Measurements from ENCODE around the gene UGT1A6. TPM values are rescaled to one million over a fixed set of nuclear protein-coding genes. Genes with fewer than 3 reads are reported as not detected.

UGT1A6 gene
- total and polyA plus RNA-seq, 2 of the 4 experiments (the other 2 are of a cell fraction): not detected

GRCh38 chr2:233796254-233796653 is 103.6 kb downstream of the UGT1A6 start:
- Histone ChIP-seq H2BK5ac (ENCODE audit: low read depth, low read length, poor library complexity, severe bottlenecking) (no peak overlapping the region), H2AFZ (replicated peaks; ENCODE audit: low read length, poor library complexity) (no peak overlapping the region), H2AK5ac (ENCODE audit: low read depth, low read length) (no peak overlapping the region), H3K27me3 (ENCODE audit: control insufficient read depth, insufficient read depth, low read length) (peaks cover 6% of the 10 kb centered on the region), H3K79me1 (ENCODE audit: low read depth in 1 of 2, low read length in 2 of 2) (no peaks in the 10 kb centered on the region), H3K56ac (ENCODE audit: extremely low read depth, insufficient read depth, low read length) (no peak overlapping the region), H3K14ac (replicated peaks; ENCODE audit: low read depth, low read length) (no peak overlapping the region), H2AK9ac (replicated peaks; ENCODE audit: low read depth, low read length, poor library complexity) (no peak overlapping the region), H3K9me3 (ENCODE audit: control insufficient read depth, insufficient read depth, low read length) (no peaks in the 10 kb centered on the region; the same call in 1 of the 2 replicates), H3K27ac (ENCODE audit: insufficient read depth, low read length) (no peak overlapping the region), H4K5ac (ENCODE audit: low read depth, low read length) (no peak overlapping the region), H3K18ac (ENCODE audit: low read depth, low read length) (no peak overlapping the region), H3K4me1 (ENCODE audit: control insufficient read depth, insufficient read depth, low read length) (no peaks in the 10 kb centered on the region), H3K4me3 (ENCODE audit: insufficient read depth, low read depth, low read length) (no peak overlapping the region), H2BK20ac (ENCODE audit: low read depth, low read length) (no peak overlapping the region), H3K4me2 (ENCODE audit: low read depth, low read length) (no peak overlapping the region), H2BK120ac (ENCODE audit: low read depth, low read length) (no peak overlapping the region), H4K20me1 (ENCODE audit: insufficient read depth, low read length) (no peaks in the 10 kb centered on the region), H3K4ac (ENCODE audit: low read depth, low read length) (no peak overlapping the region), H4K8ac (ENCODE audit: low read depth in 2 of 2, low read length in 2 of 2) (no peak overlapping the region), H3K9ac (ENCODE audit: low read depth, low read length) (no peak overlapping the region), H3K23ac (ENCODE audit: low read depth, low read length) (no peak overlapping the region), H3K9me1 (ENCODE audit: insufficient read depth, low read length) (no peaks in the 10 kb centered on the region), H4K91ac (ENCODE audit: insufficient read depth, low read depth, low read length) (no peak overlapping the region), H2BK15ac (ENCODE audit: low read depth, low read length) (no peak overlapping the region), H3K36me3 (ENCODE audit: control insufficient read depth, insufficient read depth, low read length) (no peaks in the 10 kb centered on the region)
- dilution Hi-C loops (cut with HindIII; ENCODE audit: low sequenced_read_pairs, unreplicated experiment): no loop called here
- in situ Hi-C loops (cut with MboI; ENCODE audit: low sequenced_read_pairs): no loop called here
- ChIA-PET POLR2A (ENCODE audit: unreplicated experiment) (no interaction called here), CTCF (no interaction called here)
- intact Hi-C loops (cut with micrococcal nuclease): no loop called here
- no peak for DNase-seq
- no peak for TF ChIP-seq POLR2A (IDR thresholded peaks at IDR 0.05; ENCODE audit: low read depth, low read length)
- no peak for TF ChIP-seq SMC3 (IDR thresholded peaks at IDR 0.05; ENCODE audit: low read depth, low read length)
- no peak for TF ChIP-seq CHD1 (IDR thresholded peaks at IDR 0.05; ENCODE audit: low read depth, low read length)
- TF ChIP-seq MAZ (IDR thresholded peaks at IDR 0.05; ENCODE audit: borderline replicate concordance, low read depth, low read length): no peak
- TF ChIP-seq FOS (IDR thresholded peaks at IDR 0.05; ENCODE audit: low read depth, low read length): no peak
- no peak for TF ChIP-seq BHLHE40 (IDR thresholded peaks at IDR 0.05; ENCODE audit: low read depth, low read length)
- ATAC-seq (ENCODE audit: low read depth): no peak
- 50% methylated on average over 2 of the region's 9 CpGs; no CpG with 5 or more reads in 1 of the 2 experiments for WGBS, 2 experiments (ENCODE audit: extremely low coverage in 2 of 2, insufficient read length in 1 of 2)
- no TSS peak for BruUV-seq (replicated peaks)

Data from IMR-90 (cell line).